ENCODE measurements around the gene CACNA1F.

CACNA1F gene

GRCh38 chrX:49233176-49233575, at the start of gene CACNA1F:
CACNA1F (minus strand) TSS chrX:49233340; CDS start chrX:49233309, 31 bp downstream.
- DNase-seq = no peak

GRCh38 chrX:49282647-49283011, 49.5 kb upstream of the CACNA1F start:
- no peak for DNase-seq

- DNase-seq = no peak
Observed at GRCh38 chrX:49278081-49278480, 44.9 kb upstream of the CACNA1F start.

GRCh38 chrX:49277535-49277830, 44.3 kb upstream of the CACNA1F start:
- DNase-seq = no peak

GRCh38 chrX:49276671-49277534, 43.8 kb upstream of the CACNA1F start:
- no peak for DNase-seq

GRCh38 chrX:49276207-49276606, 43.1 kb upstream of the CACNA1F start:
- DNase-seq = no peak

GRCh38 chrX:49273181-49273727, 40.1 kb upstream of the CACNA1F start:
- DNase-seq = no peak

- DNase-seq = no peak
Observed at GRCh38 chrX:49272421-49272820, 39.3 kb upstream of the CACNA1F start.

- no peak for DNase-seq
Observed at GRCh38 chrX:49271341-49271740, 38.2 kb upstream of the CACNA1F start.

- DNase-seq = no peak
Observed at GRCh38 chrX:49270249-49270921, 37.2 kb upstream of the CACNA1F start.

- DNase-seq = no peak
Observed at GRCh38 chrX:49269767-49270248, 36.7 kb upstream of the CACNA1F start, which contains the start of gene PPP1R3F. PPP1R3F (plus strand) TSS chrX:49269793; CDS start chrX:49269870, 77 bp downstream.

- DNase-seq = peak; percentile 93
Observed at GRCh38 chrX:49269010-49269766, 36.0 kb upstream of the CACNA1F start.

- no peak for DNase-seq
Observed at GRCh38 chrX:49268702-49269009, 35.5 kb upstream of the CACNA1F start.

GRCh38 chrX:49266523-49267445, 33.6 kb upstream of the CACNA1F start:
- DNase-seq = no peak

- DNase-seq = no peak
Observed at GRCh38 chrX:49264460-49264859, 31.3 kb upstream of the CACNA1F start, which contains the start of gene FOXP3. FOXP3 (minus strand) TSS chrX:49264710; CDS start chrX:49258505, 6,205 bp downstream.

GRCh38 chrX:49263631-49264030, 30.5 kb upstream of the CACNA1F start:
- DNase-seq = no peak

- DNase-seq = no peak
Observed at GRCh38 chrX:49262603-49263002, 29.5 kb upstream of the CACNA1F start.

- DNase-seq = no peak
Observed at GRCh38 chrX:49260221-49260985, 27.3 kb upstream of the CACNA1F start.

- no peak for DNase-seq
Observed at GRCh38 chrX:49258749-49259124, 25.6 kb upstream of the CACNA1F start.

GRCh38 chrX:49257846-49258748, 25.0 kb upstream of the CACNA1F start:
- DNase-seq = no peak
